Type B pancreatic cell (in vitro differentiated cells): ENCODE results near the gene ACVR1B. TPM values are rescaled to one million over a fixed set of nuclear protein-coding genes. Genes with fewer than 3 reads are reported as not detected.
A peak's percentile ranks its signal among the peaks of the same experiment; 100 is the strongest.

Source experiments
- DNase-seq: peaks from one replicate; pipeline ENCODE4 v3.0.0; 2021; ENCODE audit warnings: mixed read lengths; ENCODE audit not compliant: unreplicated experiment; ENCODE audit errors: extremely low spot score
- H3K27ac Mint-ChIP-seq: 2 replicates; pipeline ENCODE4 v1.8.0; 2021; ENCODE audit warnings: mild to moderate bottlenecking, mixed read lengths
- H3K27me3 Mint-ChIP-seq: 2 replicates; pipeline ENCODE4 v1.8.0; 2021; ENCODE audit warnings: mixed read lengths
- H3K36me3 Mint-ChIP-seq: 2 replicates; pipeline ENCODE4 v1.8.0; 2021; ENCODE audit warnings: mixed read lengths
- H3K4me1 Mint-ChIP-seq: one replicate; pipeline ENCODE4 v1.8.0; 2021; ENCODE audit warnings: mixed read lengths; ENCODE audit not compliant: unreplicated experiment
- H3K4me3 Mint-ChIP-seq: 2 replicates; pipeline ENCODE4 v1.8.0; 2021; ENCODE audit warnings: mild to moderate bottlenecking, mixed read lengths
- H3K9me3 Mint-ChIP-seq: 2 replicates; pipeline ENCODE4 v1.8.0; 2021; ENCODE audit warnings: mixed read lengths
- CTCF ChIP-seq: fragments of 200-600 bp; sonication (generic); conservative IDR thresholded peaks from 2 replicates; pipeline ENCODE4 v1.5.0; 2021; ENCODE audit warnings: antibody characterized with exemption, mild to moderate bottlenecking
- total RNA-seq: library from RNA; stranded (reverse); gene quantifications from 2 replicates; pipeline ENCODE4 v1.2.1, GENCODE V29; 2021; ENCODE audit warnings: low replicate concordance

Gene ACVR1B
- total RNA-seq, 1 donor from 2014 or later, result 36.1 TPM

DNA sequence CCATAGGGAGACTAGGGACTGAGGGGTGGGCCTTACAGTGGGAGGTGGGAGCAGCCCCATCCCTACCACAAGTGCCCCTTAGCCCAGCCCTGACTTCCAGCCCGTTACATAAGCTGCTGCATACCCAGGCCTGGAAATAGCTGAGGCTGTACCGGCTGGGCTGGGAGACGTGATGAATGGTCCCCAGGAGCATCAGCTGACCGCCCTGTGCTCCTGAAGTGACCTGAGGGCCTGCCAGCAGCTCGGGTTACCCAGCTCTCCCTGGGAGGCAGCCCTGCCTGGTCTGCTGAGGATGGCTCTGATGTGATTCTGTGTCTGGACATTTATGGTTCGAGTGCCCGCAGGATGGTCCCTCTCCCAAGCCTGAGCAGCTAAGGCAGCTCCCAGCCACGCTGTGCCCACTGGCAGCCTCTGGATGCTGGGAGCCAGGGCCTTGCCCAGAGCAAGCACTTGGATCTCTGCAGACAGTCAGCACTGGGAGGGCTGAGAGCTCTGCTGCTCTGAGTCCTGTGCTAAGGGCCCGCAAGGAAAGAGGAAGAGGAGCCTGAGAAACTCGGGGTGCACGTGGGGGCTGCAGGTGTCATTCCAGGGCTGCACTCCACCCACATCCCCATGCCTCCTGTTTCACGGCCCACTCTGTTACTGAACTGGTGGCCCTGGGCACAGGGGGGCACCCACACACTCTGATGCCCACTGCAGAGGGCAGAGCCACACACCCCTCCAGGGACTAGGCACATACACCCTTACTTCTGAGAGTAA is 75.8 kb downstream of the ACVR1B start:
- no peak for DNase-seq
- Mint-ChIP-seq H3K27ac (no peak overlapping the region), H3K36me3 (no peaks in the 10 kb centered on the region), H3K4me1 (peaks cover 23% of the 10 kb centered on the region), H3K9me3 (no peaks in the 10 kb centered on the region), H3K27me3 (peaks cover 17% of the 10 kb centered on the region), H3K4me3 (no peak overlapping the region)
- TF ChIP-seq CTCF, result no peak

DNA sequence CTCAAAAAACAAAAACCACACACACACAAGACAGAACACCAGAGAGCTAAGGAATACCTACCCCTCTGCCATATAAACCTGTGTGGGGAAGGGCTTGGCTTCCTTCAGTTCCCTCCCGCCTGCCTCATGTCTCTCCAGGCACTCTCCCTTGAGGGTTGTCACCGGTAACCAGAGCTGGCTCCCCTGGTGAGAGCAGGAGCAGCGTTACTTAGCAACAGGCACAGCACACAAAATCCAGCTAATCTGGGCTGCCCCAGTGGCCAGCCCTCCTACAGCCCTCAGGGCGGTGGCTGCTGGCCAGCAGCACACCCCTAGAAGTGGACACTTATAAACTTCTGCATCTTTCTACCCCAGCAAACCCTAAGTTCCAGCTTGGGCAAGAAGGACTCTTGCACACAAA is 78.2 kb downstream of the ACVR1B start:
- Mint-ChIP-seq H3K27me3 (peaks cover 13% of the 10 kb centered on the region), H3K36me3 (no peaks in the 10 kb centered on the region), H3K4me1 (peaks cover 29% of the 10 kb centered on the region), H3K27ac (peak overlapping the region; percentile 67), H3K4me3 (peak overlapping the region; percentile 46), H3K9me3 (no peaks in the 10 kb centered on the region)
- no peak for TF ChIP-seq CTCF
- DNase-seq, result no peak

DNA sequence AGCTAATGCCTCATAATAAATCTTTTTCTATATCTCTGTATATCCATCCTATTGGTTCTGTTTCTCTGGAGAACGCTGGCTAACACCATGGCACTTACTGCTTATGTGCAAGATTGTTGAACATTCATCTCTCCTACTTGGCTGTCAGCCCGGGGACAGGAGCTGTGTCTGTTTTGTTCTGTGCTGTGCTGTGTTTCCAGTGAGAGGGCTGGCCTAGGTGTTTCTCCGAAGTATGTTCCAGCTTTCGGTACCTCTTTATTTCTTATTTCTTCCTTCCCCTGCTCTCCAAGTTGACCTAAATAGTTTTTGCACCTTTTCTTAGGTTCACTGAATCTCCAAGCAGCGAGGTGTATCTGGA is 80.9 kb downstream of the ACVR1B start:
- TF ChIP-seq CTCF, result no peak
- no peaks in the 10 kb centered on the region for H3K9me3 Mint-ChIP-seq
- peaks cover 23% of the 10 kb centered on the region for H3K27me3 Mint-ChIP-seq
- H3K27ac Mint-ChIP-seq, result peak overlapping the region; percentile 96
- H3K36me3 Mint-ChIP-seq, result no peaks in the 10 kb centered on the region
- H3K4me1 Mint-ChIP-seq, result peaks cover 22% of the 10 kb centered on the region
- H3K4me3 Mint-ChIP-seq, result peak overlapping the region; percentile 89
- no peak for DNase-seq

DNA sequence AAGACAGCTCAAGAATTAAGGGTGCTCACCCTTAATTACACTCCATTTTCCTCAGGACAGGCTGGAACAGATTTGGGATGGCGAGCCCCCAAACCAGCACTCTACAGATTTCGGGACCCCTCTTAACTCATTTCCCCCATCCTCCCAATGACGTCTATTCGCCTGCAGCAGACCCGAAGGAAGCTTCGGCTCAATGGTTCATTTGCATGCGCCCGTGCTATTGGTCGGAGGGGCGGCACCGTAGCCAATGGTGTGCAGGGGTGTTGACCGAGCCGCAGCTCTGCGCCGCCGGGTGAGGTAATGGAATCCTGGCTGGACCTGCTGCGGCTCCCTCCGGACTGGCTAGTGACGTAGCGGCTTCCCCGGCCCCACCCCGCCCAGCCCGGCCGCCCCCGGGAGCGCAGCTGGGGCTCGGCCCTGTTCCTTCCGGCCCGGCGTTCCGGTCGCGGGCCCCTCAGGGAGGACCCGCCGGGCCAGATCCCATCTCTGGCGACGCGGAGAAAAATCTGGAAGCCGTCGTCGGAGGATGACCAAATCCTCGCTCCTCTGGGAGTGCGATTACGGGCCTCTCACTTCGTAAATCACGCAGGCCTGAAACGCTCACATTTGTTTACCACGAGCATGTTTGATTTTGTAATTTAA is 81.4 kb downstream of the ACVR1B start:
- H3K27ac Mint-ChIP-seq, result peak overlapping the region; percentile 96

DNA sequence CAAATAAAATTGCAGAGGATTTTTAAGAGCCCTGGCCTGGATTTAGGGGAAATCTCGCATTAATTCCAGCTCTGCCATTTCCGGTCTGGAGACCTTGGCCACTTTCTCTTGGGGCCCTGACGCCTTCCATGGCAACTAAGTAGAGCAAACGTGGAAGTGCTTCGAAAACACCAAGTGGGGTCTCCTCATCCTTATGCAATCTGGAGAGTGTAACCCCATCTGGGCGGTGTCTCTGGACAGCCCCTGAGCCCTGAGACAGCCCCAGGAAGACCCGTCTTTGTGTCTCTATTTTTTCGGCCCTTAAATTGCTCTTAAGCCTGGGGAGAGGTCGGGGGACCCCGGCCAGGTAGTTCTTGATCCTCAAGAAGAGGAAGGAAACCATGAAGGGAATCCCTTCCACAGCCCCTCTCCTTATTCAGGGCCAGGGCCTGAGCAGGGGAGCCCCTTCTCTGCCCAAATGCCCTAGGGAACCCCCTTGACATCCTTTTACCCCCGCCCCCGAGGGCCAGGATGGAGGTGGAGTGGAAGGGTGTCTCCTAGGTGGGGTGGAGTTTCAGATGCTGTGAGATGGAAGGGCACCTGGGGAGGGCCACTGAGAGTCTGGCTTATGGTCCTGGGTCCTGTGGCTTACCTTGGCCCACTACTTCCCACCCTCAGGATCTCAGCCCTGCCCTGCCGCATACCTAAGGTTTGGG is 82.1 kb downstream of the ACVR1B start:
- Mint-ChIP-seq H3K9me3 (no peaks in the 10 kb centered on the region), H3K27ac (peak overlapping the region; percentile 96), H3K36me3 (no peaks in the 10 kb centered on the region), H3K27me3 (peaks cover 31% of the 10 kb centered on the region), H3K4me3 (peak overlapping the region; percentile 75), H3K4me1 (peaks cover 26% of the 10 kb centered on the region)
- DNase-seq, result no peak
- TF ChIP-seq CTCF, result no peak

More for the DNA sequence above, 81.4 kb downstream of the ACVR1B start:
- H3K9me3 Mint-ChIP-seq, result no peaks in the 10 kb centered on the region
- peak; percentile 92 for DNase-seq
- H3K36me3 Mint-ChIP-seq, result no peaks in the 10 kb centered on the region
- TF ChIP-seq CTCF, result no peak
- H3K27me3 Mint-ChIP-seq, result peaks cover 26% of the 10 kb centered on the region
- peak overlapping the region; percentile 89 for H3K4me3 Mint-ChIP-seq
- peaks cover 22% of the 10 kb centered on the region for H3K4me1 Mint-ChIP-seq
